Epithelial cell of esophagus (primary cell): ENCODE results near the gene RPS8.
A peak's percentile ranks its signal among the peaks of the same experiment; 100 is the strongest.

Source experiments
- DNase-seq: peaks from one replicate; pipeline ENCODE4 v3.0.0; 2010; ENCODE audit warnings: low read depth
- H3K4me3 ChIP-seq: 2 replicates; pipeline ENCODE4 v1.5.1; 2011; ENCODE audit warnings: mild to moderate bottlenecking, low read length, control low read depth
- TF ChIP-seq, protein P1 (sequence below): IDR thresholded peaks from 2 replicates; pipeline ENCODE4 v1.5.1; 2011; ENCODE audit warnings: low read depth, mild to moderate bottlenecking, low read length, control low read depth, inconsistent platforms; ENCODE audit not compliant: insufficient read depth; ENCODE audit errors: missing control alignments

Gene RPS8

DNA sequence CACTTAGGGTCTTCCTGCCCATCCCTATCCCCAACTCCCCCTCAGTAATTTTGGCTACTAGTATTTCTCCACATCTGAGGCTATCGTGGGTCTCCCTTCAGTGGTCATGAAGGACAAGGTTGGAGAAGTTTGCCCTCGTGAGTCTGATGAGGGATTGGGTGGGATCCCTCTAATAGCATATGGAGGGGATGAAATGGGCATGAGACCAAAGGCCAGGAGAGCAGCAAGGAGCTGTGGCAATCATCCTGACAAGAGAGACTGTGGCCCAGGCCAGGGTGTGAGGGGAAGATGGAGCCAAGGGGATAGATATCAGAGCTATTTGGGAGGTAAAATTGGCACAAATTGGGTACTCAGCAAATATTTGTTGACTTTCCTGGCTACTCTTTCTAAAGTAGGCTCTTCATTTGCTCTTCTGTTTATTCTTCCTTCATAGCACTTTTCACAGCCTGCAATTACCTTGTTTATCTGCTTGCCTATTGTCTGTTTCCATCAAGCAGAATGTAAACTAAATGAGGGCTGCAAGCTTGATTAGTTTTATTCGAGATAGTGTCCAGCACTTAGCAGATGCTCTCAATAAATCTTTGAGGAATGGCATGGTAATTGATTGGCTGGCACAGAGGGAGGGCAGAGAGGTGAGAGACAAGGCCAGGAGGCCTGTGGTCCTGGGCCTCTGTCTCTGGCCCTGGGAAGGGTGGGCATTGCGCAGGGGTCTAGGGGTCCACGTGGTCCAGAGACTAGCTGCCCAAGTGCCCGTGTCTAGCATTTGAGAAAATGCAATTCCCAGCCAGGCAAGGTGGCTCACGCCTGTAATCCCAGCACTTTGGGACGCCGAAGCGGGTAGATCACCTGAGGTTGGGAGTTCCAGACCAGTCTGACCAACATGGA lies 23.4 kb downstream of the RPS8 start:
- TF ChIP-seq, protein P1, sequence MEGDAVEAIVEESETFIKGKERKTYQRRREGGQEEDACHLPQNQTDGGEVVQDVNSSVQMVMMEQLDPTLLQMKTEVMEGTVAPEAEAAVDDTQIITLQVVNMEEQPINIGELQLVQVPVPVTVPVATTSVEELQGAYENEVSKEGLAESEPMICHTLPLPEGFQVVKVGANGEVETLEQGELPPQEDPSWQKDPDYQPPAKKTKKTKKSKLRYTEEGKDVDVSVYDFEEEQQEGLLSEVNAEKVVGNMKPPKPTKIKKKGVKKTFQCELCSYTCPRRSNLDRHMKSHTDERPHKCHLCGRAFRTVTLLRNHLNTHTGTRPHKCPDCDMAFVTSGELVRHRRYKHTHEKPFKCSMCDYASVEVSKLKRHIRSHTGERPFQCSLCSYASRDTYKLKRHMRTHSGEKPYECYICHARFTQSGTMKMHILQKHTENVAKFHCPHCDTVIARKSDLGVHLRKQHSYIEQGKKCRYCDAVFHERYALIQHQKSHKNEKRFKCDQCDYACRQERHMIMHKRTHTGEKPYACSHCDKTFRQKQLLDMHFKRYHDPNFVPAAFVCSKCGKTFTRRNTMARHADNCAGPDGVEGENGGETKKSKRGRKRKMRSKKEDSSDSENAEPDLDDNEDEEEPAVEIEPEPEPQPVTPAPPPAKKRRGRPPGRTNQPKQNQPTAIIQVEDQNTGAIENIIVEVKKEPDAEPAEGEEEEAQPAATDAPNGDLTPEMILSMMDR = no peak
- no peak overlapping the region for H3K4me3 ChIP-seq
- DNase-seq = no peak

DNA sequence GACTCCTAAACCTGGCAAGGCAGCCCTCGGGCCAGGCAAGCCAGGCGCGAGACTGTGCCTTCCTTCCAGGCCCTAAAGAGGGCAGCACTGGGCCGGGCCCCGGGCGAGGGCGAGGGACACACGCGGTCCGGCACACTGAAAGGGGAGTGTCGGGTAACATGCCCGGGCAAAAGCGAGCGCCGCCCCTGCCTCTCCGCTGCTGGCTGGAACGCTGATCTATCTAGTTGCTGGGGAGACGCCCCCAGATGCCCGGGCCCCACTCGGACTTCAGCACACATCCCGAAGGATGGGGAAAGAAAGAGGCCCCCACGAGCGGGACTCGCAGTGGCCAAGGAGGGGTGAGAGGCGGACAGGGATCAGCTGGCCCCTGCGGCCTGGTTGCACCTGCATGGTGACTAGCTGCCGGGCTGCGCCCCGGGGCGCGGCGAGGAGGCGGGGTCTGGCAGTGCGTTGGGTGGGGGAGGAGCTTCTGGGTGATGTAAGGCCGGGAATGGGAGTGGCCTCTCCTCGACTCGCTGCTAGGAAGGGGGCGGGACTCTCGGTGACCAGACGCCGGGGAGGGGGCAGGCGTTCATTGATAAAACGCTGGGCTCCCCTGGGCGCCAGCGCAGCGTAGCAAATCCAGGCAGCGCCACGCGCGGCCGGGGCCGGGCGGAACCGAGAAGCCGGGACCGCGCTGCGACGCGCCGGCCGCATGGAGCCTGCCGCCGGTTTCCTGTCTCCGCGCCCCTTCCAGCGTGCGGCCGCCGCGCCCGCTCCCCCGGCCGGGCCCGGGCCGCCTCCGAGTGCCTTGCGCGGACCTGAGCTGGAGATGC lies 24.6 kb downstream of the RPS8 start, which contains the start of gene PLK3:
Gene PLK3, plus strand, starts transcription at position 608 of the 815 bp plus-strand sequence. Its CDS starts 87 bp downstream, at position 695.
- TF ChIP-seq, protein P1 = peak; percentile 85
- DNase-seq = peak; percentile 99
- H3K4me3 ChIP-seq = peak within 1 kb of the TSS; percentile 68

DNA sequence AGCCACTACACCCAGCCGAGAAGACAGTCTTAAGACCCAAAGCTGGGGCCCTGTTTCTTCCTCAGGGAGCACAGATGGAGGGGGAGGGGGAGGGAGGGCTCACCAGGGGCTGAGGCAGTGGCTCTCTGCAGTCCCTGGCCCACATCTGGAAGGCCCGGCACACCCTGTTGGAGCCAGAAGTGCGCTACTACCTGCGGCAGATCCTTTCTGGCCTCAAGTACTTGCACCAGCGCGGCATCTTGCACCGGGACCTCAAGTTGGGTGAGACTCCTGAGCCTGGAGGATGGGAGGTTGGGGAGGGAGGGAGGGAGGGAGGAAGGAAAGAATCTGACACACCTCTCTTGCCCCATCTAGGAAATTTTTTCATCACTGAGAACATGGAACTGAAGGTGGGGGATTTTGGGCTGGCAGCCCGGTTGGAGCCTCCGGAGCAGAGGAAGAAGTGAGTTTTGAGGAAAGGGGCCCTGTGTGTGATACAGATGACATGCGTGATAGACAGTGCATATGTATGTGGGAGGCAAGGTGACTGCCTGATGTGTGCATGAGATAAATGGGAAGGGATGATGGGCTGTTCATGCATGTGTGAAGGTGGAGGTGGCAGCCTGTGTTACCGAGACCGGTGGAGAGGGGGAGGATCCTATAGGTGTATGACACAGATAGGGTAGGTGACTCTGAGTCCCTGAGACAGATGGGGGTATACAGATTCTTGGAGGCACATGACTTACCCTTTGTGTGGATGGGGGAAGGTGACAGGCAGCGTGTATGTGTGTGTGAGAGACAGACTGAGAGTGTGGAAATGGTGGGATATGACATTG lies 26.4 kb downstream of the RPS8 start:
- DNase-seq = peak; percentile 65
- TF ChIP-seq, protein P1 = no peak
- peak overlapping the region; percentile 37 for H3K4me3 ChIP-seq

DNA sequence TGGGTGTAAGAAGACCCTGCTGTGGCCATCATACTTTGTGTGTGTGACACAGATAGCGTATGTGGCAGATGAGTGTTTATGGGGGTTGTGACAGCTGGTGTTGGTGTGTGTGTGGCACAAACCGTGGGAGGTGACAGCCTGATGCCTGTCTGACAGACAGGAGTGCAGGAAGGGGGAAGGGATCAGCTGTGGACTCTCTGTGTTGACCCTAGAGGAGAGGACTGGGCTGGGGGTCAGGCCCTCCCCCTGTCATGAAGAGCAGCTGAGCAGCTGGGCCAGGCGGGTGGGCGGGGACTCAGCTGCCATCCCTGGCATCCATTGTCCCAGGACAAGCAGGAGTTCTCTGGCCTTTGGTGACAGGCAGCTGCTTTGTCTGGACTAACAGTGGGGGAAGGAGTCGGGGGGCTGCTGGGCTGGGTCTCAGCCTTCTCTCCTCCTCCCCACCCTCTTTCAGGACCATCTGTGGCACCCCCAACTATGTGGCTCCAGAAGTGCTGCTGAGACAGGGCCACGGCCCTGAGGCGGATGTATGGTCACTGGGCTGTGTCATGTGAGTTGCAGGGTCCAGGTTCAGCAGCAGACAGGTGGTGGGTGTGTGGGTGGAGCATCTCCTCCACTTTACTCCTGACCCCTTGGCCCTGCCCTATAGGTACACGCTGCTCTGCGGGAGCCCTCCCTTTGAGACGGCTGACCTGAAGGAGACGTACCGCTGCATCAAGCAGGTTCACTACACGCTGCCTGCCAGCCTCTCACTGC lies 27.1 kb downstream of the RPS8 start:
- TF ChIP-seq, protein P1 = no peak
- DNase-seq = no peak
- H3K4me3 ChIP-seq = no peak overlapping the region

DNA sequence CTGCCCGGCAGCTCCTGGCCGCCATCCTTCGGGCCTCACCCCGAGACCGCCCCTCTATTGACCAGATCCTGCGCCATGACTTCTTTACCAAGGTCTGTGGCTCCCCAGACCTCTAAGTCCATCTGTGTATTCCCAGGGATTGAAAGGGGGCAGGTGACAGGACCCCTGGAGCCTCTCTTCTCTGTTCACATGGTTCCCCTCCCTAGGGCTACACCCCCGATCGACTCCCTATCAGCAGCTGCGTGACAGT lies 27.6 kb downstream of the RPS8 start:
- no peak for DNase-seq
- H3K4me3 ChIP-seq = no peak overlapping the region
- TF ChIP-seq, protein P1 = no peak
